Spleen (tissue), 13 donors: ENCODE data around the gene CARHSP1. TPM values are rescaled to one million over a fixed set of nuclear protein-coding genes. Genes with fewer than 3 reads are reported as not detected.
A peak's percentile ranks its signal among the peaks of the same experiment; 100 is the strongest.
"Not testable (repeated sequence)": the region's sequence is repeated elsewhere in the genome, so short reads cannot be mapped to it uniquely, and the experiment has no call there.

Experiments used
- DNase-seq: peaks from one replicate; pipeline ENCODE4 v3.0.0-alpha.2; 2020
- H3K27ac ChIP-seq, 8 donors: fragments of 200-600 bp; sonication (generic) in 7 of 8; 1 replicate in 4 of 8; 2 replicates in 4 of 8; pipeline versions ENCODE4 v1.5.0 to v1.8.0; 2016 to 2021; ENCODE audit warnings: inconsistent platforms in 4 of 8, mild to moderate bottlenecking in 4 of 8, moderate library complexity in 1 of 8
- H3K27me3 ChIP-seq, 7 donors: fragments of 200-600 bp; sonication (generic) in 6 of 7; replicated peaks in 1 of 7; 1 replicate in 4 of 7; 2 replicates in 3 of 7; pipeline versions ENCODE4 v1.5.0 to v1.8.0; 2016 to 2021; ENCODE audit warnings: inconsistent platforms in 3 of 7, mild to moderate bottlenecking in 1 of 7
- H3K36me3 ChIP-seq, 6 donors: fragments of 200-600 bp; sonication (generic) in 5 of 6; 1 replicate in 4 of 6; 2 replicates in 2 of 6; pipeline versions ENCODE4 v1.5.0 to v1.8.0; 2016 to 2021; ENCODE audit warnings: inconsistent platforms in 2 of 6
- H3K4me1 ChIP-seq, 6 donors: fragments of 200-600 bp; sonication (generic) in 5 of 6; 1 replicate in 3 of 6; 2 replicates in 3 of 6; pipeline versions ENCODE4 v1.5.0 to v1.8.0; 2016 to 2021; ENCODE audit warnings: inconsistent platforms in 3 of 6
- H3K4me3 ChIP-seq, 8 donors: fragments of 200-600 bp; sonication (generic) in 7 of 8; 1 replicate in 4 of 8; 2 replicates in 4 of 8; pipeline versions ENCODE4 v1.5.0 to v1.8.0; 2016 to 2021; ENCODE audit warnings: inconsistent platforms in 4 of 8, mild to moderate bottlenecking in 4 of 8, moderate library complexity in 2 of 8
- H3K9me3 ChIP-seq, 8 donors: fragments of 200-600 bp; sonication (generic) in 7 of 8; 1 replicate in 4 of 8; 2 replicates in 4 of 8; pipeline versions ENCODE4 v1.5.0 to v1.8.0; 2016 to 2021; ENCODE audit warnings: inconsistent platforms in 4 of 8
- POLR2A ChIP-seq, 3 donors: fragments of 450-650 bp; IDR thresholded peaks; one replicate each; pipeline ENCODE4 v1.5.1; 2017; ENCODE audit warnings: antibody characterized with exemption in 3 of 3, mild to moderate bottlenecking in 1 of 3
- POLR2AphosphoS5 ChIP-seq, 3 donors: sonication (generic); formaldehyde crosslinking; IDR thresholded peaks; one replicate each; pipeline ENCODE4 v1.5.1; 2017; ENCODE audit warnings: antibody characterized with exemption in 3 of 3
- WGBS, 5 donors: extraction: QIAGEN DNeasy Blood & Tissue Kit in 3 of 5; methylation state at CpG; one replicate each; pipeline versions ENCODE4 v1.1.5 to v1.1.7; 2013 to 2018; 5-methylcytosine and 5-hydroxymethylcytosine counted together
- intact Hi-C: fragments of 100-400 bp; cut with DNase I; formaldehyde crosslinking; loops from one replicate; pipeline ENCODE4 v1.15.0; 2023; ENCODE audit warnings: low total_unique reads
- long read RNA-seq, 2 donors: transcript quantifications; one replicate each; lab custom pipeline, GENCODE V29; 2026
- polyA plus RNA-seq, 3 donors: library from polyadenylated mRNA; stranded (reverse); fragments of 200-250 nt; gene quantifications; one replicate each; pipeline ENCODE4 v1.2.1, GENCODE V29; 2013
- total RNA-seq, 7 donors: library from RNA; depleted of rRNA in 3 of 7; stranded (reverse); fragments of >200 nt in 3 of 7; fragmentation: NEBNext Ultra II Directional in 4 of 7; extraction: Animal tissue kit (Norgen Biotek cat#: 25700) in 4 of 7; gene quantifications; one replicate each; pipeline versions ENCODE4 v1.1.0 to v1.2.1, GENCODE V29; 2016 to 2021
- TF ChIP-seq, protein P1 (sequence below), 11 experiments: fragments of 200-600 bp in 7 of 11; fragments of 450-650 bp in 4 of 11; sonication (generic) in 4 of 11; IDR thresholded peaks in 8 of 11; conservative IDR thresholded peaks in 3 of 11; 1 replicate in 7 of 11; 2 replicates in 4 of 11; pipeline versions ENCODE4 v1.4.0 to v1.8.0; 2016 to 2021; ENCODE audit warnings: antibody characterized with exemption in 11 of 11, inconsistent platforms in 4 of 11, mild to moderate bottlenecking in 1 of 11
- donor health status: healthy with polysubstance abuse.
- donor health status: DM: no; HTN: no; CAD: no; lungs with moderate emphysema.
- donor health status: DM: no; HTN: no; CAD: no.
- donor health status: Bipolar disorder and iron deficiency.
- donor health status: healthy.
- donor health status: DM: no; HTN: no; CAD: no.
- donor health status: DM: yes; HTN: yes; CAD: no.

CARHSP1 gene
- total RNA-seq: 10 to 100 TPM; 45.5 to 75.2 (median 53.2) TPM
- polyA plus RNA-seq: 10 to 100 TPM; 42.6 to 98.0 (median 84.2) TPM
- long read RNA-seq, donor 1, transcript CARHSP1-201 (4 exons, 746 nt): major isoform, 55 of 79 reads
- long read RNA-seq, donor 1, transcript CARHSP1-202 (4 exons, 3,026 nt): minor isoform, 7 of 79 reads
- long read RNA-seq, donor 1, partial matches to known transcripts: 14 of 79 reads
- long read RNA-seq, donor 1, other reads (novel, unspliced or antisense): 0 of 79 reads
- long read RNA-seq, donor 2, transcript CARHSP1-201 (4 exons, 746 nt): major isoform, 33 of 36 reads
- long read RNA-seq, donor 2, partial matches to known transcripts: 0 of 36 reads
- long read RNA-seq, donor 2, other reads (novel, unspliced or antisense): 0 of 36 reads

GRCh38 chr16:8868416-8869211 lies at the start of gene CARHSP1:
CARHSP1 (minus strand) TSS chr16:8869006; CDS start chr16:8859328, 9,678 bp downstream.
- intact Hi-C loops: loop anchor here (5.0 kb wide), 2 partner anchors 71 to 191 kb away; partner anchors contain the start of genes PMM2 and TMEM186
- 0 to 2% (median 1%) methylated on average over 21 to 83 of the region's 83 CpGs for WGBS, 5 donors

GRCh38 chr16:8917336-8917735 lies 48.5 kb upstream of the CARHSP1 start:
- 91 to 98% (median 94%) methylated on average over 10 of the region's 10 CpGs for WGBS, 5 donors
- H3K4me3 ChIP-seq, H3K27me3 ChIP-seq, H3K9me3 ChIP-seq, DNase-seq, intact Hi-C loops, H3K27ac ChIP-seq: not testable (repeated sequence)
- Histone ChIP-seq H3K36me3 (peaks cover 2 to 100% (median 94%) of the 10 kb centered on the region in 6 donors), H3K4me1 (peaks cover 0 to 22% (median 0%) of the 10 kb centered on the region in 6 donors)

More at GRCh38 chr16:8868416-8869211, at the start of gene CARHSP1:
- H3K36me3 ChIP-seq: no peaks in the 10 kb centered on the region
- no peaks in the 10 kb centered on the region for H3K9me3 ChIP-seq
- peaks cover 30 to 76% (median 71%) of the 10 kb centered on the region in 6 donors for H3K4me1 ChIP-seq
- peak within 1 kb of the TSS; percentile 56 to 94 (median 84) for H3K4me3 ChIP-seq
- peak in 1 of 3 donors; percentile 42 for TF ChIP-seq POLR2A (IDR thresholded peaks at IDR 0.05)
- peak; percentile 81 to 89 (median 83) for TF ChIP-seq POLR2AphosphoS5 (IDR thresholded peaks at IDR 0.05)
- TF ChIP-seq, protein P1, sequence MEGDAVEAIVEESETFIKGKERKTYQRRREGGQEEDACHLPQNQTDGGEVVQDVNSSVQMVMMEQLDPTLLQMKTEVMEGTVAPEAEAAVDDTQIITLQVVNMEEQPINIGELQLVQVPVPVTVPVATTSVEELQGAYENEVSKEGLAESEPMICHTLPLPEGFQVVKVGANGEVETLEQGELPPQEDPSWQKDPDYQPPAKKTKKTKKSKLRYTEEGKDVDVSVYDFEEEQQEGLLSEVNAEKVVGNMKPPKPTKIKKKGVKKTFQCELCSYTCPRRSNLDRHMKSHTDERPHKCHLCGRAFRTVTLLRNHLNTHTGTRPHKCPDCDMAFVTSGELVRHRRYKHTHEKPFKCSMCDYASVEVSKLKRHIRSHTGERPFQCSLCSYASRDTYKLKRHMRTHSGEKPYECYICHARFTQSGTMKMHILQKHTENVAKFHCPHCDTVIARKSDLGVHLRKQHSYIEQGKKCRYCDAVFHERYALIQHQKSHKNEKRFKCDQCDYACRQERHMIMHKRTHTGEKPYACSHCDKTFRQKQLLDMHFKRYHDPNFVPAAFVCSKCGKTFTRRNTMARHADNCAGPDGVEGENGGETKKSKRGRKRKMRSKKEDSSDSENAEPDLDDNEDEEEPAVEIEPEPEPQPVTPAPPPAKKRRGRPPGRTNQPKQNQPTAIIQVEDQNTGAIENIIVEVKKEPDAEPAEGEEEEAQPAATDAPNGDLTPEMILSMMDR (IDR thresholded peaks at IDR 0.05 in 8 of 11, conservative IDR thresholded peaks at IDR 0.05 in 3 of 11): peak in 1 of 11 experiments; percentile 30
- H3K27me3 ChIP-seq: no peaks in the 10 kb centered on the region
- DNase-seq: peak; percentile 96
- H3K27ac ChIP-seq: peak within 1 kb of the TSS; percentile 77 to 94 (median 91)

GRCh38 chr16:8916541-8917225 lies 47.9 kb upstream of the CARHSP1 start:
- Histone ChIP-seq H3K4me3 (no peak overlapping the region), H3K27ac (no peak overlapping the region), H3K27me3 (no peaks in the 10 kb centered on the region), H3K4me1 (peaks cover 0 to 22% (median 0%) of the 10 kb centered on the region in 6 donors), H3K9me3 (no peaks in the 10 kb centered on the region), H3K36me3 (peaks cover under 1 to 100% (median 94%) of the 10 kb centered on the region in 6 donors)
- TF ChIP-seq POLR2A (IDR thresholded peaks at IDR 0.05) (no peak), POLR2AphosphoS5 (IDR thresholded peaks at IDR 0.05) (no peak)
- TF ChIP-seq, protein P1 (IDR thresholded peaks at IDR 0.05 in 8 of 11, conservative IDR thresholded peaks at IDR 0.05 in 3 of 11): no peak
- DNase-seq: no peak
- intact Hi-C loops: no loop called here
- 60 to 74% (median 62%) methylated on average over 5 of the region's 5 CpGs for WGBS, 5 donors

GRCh38 chr16:8915722-8916301 lies 47.0 kb upstream of the CARHSP1 start:
- intact Hi-C loops: no loop called here
- peaks cover 0 to 22% (median 0%) of the 10 kb centered on the region in 6 donors for H3K4me1 ChIP-seq

More at GRCh38 chr16:8915722-8916301, 47.0 kb upstream of the CARHSP1 start:
- Histone ChIP-seq H3K27me3 (no peaks in the 10 kb centered on the region), H3K4me3 (no peak overlapping the region), H3K9me3 (no peaks in the 10 kb centered on the region), H3K36me3 (peaks cover 0 to 100% (median 94%) of the 10 kb centered on the region in 6 donors), H3K27ac (no peak overlapping the region)
- TF ChIP-seq POLR2A (IDR thresholded peaks at IDR 0.05) (no peak), POLR2AphosphoS5 (IDR thresholded peaks at IDR 0.05) (no peak)
- TF ChIP-seq, protein P1 (IDR thresholded peaks at IDR 0.05 in 8 of 11, conservative IDR thresholded peaks at IDR 0.05 in 3 of 11): no peak
- 90 to 97% (median 94%) methylated on average over 7 of the region's 7 CpGs for WGBS, 5 donors
- DNase-seq: no peak
